SK-N-SH treated with all-trans-retinoic acid at 6 μM for 48 hours (cell line): Measurements from ENCODE around the gene FPR3.

Experiments
- BACH2 ChIP-seq: fragments of 250-450 bp; sonication (Bioruptor Pico); IDR thresholded peaks from 2 replicates; pipeline ENCODE4 v1.9.0; 2021; ENCODE audit warnings: mild to moderate bottlenecking, borderline replicate concordance
- CSRNP3 ChIP-seq: fragments of 250-450 bp; sonication (Bioruptor Pico); IDR thresholded peaks from 2 replicates; pipeline ENCODE4 v1.5.1; 2021; ENCODE audit warnings: mild to moderate bottlenecking, moderate library complexity
- ESRRG ChIP-seq: fragments of 250-450 bp; sonication (Bioruptor Pico); IDR thresholded peaks from 2 replicates; pipeline ENCODE4 v1.6.1; 2021; ENCODE audit warnings: mild to moderate bottlenecking
- GLIS3 ChIP-seq: fragments of 250-450 bp; sonication (Bioruptor Pico); IDR thresholded peaks from 2 replicates; pipeline ENCODE4 v1.5.0; 2020; ENCODE audit warnings: mild to moderate bottlenecking, moderate library complexity
- ISL1 ChIP-seq: fragments of 250-450 bp; sonication (Bioruptor Pico); IDR thresholded peaks from 2 replicates; pipeline ENCODE4 v2.1.2; 2022; ENCODE audit warnings: mild to moderate bottlenecking, moderate library complexity
- PATZ1 ChIP-seq: fragments of 250-450 bp; sonication (Bioruptor Pico); IDR thresholded peaks from 2 replicates; pipeline ENCODE4 v1.8.0; 2020; ENCODE audit warnings: mild to moderate bottlenecking, moderate library complexity, borderline replicate concordance
- RARB ChIP-seq: fragments of 250-450 bp; sonication (Bioruptor Pico); IDR thresholded peaks from 2 replicates; pipeline ENCODE4 v1.8.0; 2021; ENCODE audit warnings: mild to moderate bottlenecking, moderate library complexity
- SNAI2 ChIP-seq: fragments of 250-450 bp; sonication (Bioruptor Pico); IDR thresholded peaks from 2 replicates; pipeline ENCODE4 v1.5.0; 2020; ENCODE audit warnings: mild to moderate bottlenecking, moderate library complexity
- TCF4 ChIP-seq: fragments of 250-450 bp; sonication (Bioruptor Pico); IDR thresholded peaks from 2 replicates; pipeline ENCODE4 v1.8.0; 2021; ENCODE audit warnings: mild to moderate bottlenecking, moderate library complexity, borderline replicate concordance
- TOX ChIP-seq: fragments of 250-450 bp; sonication (Bioruptor Pico); IDR thresholded peaks from 2 replicates; pipeline ENCODE4 v1.8.0; 2021; ENCODE audit warnings: mild to moderate bottlenecking, moderate library complexity, borderline replicate concordance
- ZC3H10 ChIP-seq: fragments of 250-450 bp; sonication (Bioruptor Pico); IDR thresholded peaks from 2 replicates; pipeline ENCODE4 v1.5.1; 2021; ENCODE audit warnings: mild to moderate bottlenecking, moderate library complexity
- ZFP3 ChIP-seq: fragments of 250-450 bp; sonication (Bioruptor Pico); IDR thresholded peaks from 2 replicates; pipeline ENCODE4 v1.5.0; 2020; ENCODE audit warnings: mild to moderate bottlenecking, moderate library complexity
- ZFP30 ChIP-seq: fragments of 450-650 bp; formaldehyde crosslinking; IDR thresholded peaks from 2 replicates; pipeline ENCODE4 v1.5.0; 2022; ENCODE audit warnings: mild to moderate bottlenecking, moderate library complexity
- TF ChIP-seq, protein P1 (sequence below): fragments of 250-450 bp; sonication (Bioruptor Pico); IDR thresholded peaks from 2 replicates; pipeline ENCODE4 v1.5.1; 2020; ENCODE audit warnings: low read depth, mild to moderate bottlenecking, moderate library complexity

GRCh38 chr19:51799774-51800472, 5.0 kb downstream of the FPR3 start:
- TF ChIP-seq SNAI2 (CRISPR knock-in tag) = no peak
- no peak for TF ChIP-seq PATZ1 (CRISPR knock-in tag)
- TF ChIP-seq, protein P1, sequence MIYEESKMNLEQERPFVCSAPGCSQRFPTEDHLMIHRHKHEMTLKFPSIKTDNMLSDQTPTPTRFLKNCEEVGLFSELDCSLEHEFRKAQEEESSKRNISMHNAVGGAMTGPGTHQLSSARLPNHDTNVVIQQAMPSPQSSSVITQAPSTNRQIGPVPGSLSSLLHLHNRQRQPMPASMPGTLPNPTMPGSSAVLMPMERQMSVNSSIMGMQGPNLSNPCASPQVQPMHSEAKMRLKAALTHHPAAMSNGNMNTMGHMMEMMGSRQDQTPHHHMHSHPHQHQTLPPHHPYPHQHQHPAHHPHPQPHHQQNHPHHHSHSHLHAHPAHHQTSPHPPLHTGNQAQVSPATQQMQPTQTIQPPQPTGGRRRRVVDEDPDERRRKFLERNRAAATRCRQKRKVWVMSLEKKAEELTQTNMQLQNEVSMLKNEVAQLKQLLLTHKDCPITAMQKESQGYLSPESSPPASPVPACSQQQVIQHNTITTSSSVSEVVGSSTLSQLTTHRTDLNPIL (CRISPR knock-in tag) = no peak
- TF ChIP-seq BACH2 = no peak
- TF ChIP-seq RARB (CRISPR knock-in tag) = no peak
- TF ChIP-seq ZC3H10 (CRISPR knock-in tag) = no peak
- no peak for TF ChIP-seq ZFP3
- no peak for TF ChIP-seq TCF4 (CRISPR knock-in tag)
- TF ChIP-seq CSRNP3 (CRISPR knock-in tag) = no peak
- TF ChIP-seq ISL1 (CRISPR knock-in tag) = no peak
- TF ChIP-seq GLIS3 (CRISPR knock-in tag) = no peak
- TF ChIP-seq ESRRG (CRISPR knock-in tag) = no peak
- TF ChIP-seq TOX (CRISPR knock-in tag) = no peak
- TF ChIP-seq ZFP30 (CRISPR knock-in tag) = no peak
